DOHH2 (cell line): ENCODE results near the gene TTC28.
"Not testable (repeated sequence)": the region's sequence is repeated elsewhere in the genome, so short reads cannot be mapped to it uniquely, and the experiment has no call there.

Experiments used
- H3F3A ChIP-seq: fragments of 200-600 bp; sonication (generic), shearing (Covaris generic); 2 replicates; pipeline ENCODE4 v1.6.0; 2016; ENCODE audit warnings: antibody characterized with exemption, mild to moderate bottlenecking; ENCODE audit not compliant: control insufficient read depth, insufficient read depth
- H3K27ac ChIP-seq: fragments of 200-600 bp; sonication (generic); 2 replicates; pipeline ENCODE4 v1.5.1; 2014; ENCODE audit warnings: low read depth, mild to moderate bottlenecking, low read length, moderate library complexity
- H3K27me3 ChIP-seq: fragments of 200-600 bp; sonication (generic); 2 replicates; pipeline ENCODE4 v1.6.1; 2014; ENCODE audit warnings: mild to moderate bottlenecking, low read length, mixed read lengths; ENCODE audit not compliant: control insufficient read depth
- H3K36me3 ChIP-seq: fragments of 200-600 bp; sonication (generic); 2 replicates; pipeline ENCODE4 v1.6.1; 2014; ENCODE audit warnings: mild to moderate bottlenecking, low read length, moderate library complexity, mixed read lengths; ENCODE audit not compliant: control insufficient read depth
- H3K4me1 ChIP-seq: fragments of 200-600 bp; sonication (generic); 2 replicates; pipeline ENCODE4 v1.6.1; 2014; ENCODE audit warnings: mild to moderate bottlenecking, low read length, mixed read lengths; ENCODE audit not compliant: control insufficient read depth
- H3K4me2 ChIP-seq: fragments of 200-600 bp; sonication (generic); 2 replicates; pipeline ENCODE4 v1.6.0; 2014; ENCODE audit warnings: mild to moderate bottlenecking, low read length, moderate library complexity
- H3K4me3 ChIP-seq: fragments of 200-600 bp; sonication (generic); 2 replicates; pipeline ENCODE4 v1.5.1; 2014; ENCODE audit warnings: mild to moderate bottlenecking, low read length, mixed read lengths
- H3K79me2 ChIP-seq: fragments of 200-600 bp; sonication (generic); 2 replicates; pipeline ENCODE4 v1.6.1; 2014; ENCODE audit warnings: mild to moderate bottlenecking, low read length, mixed read lengths; ENCODE audit not compliant: control insufficient read depth
- H3K9me2 ChIP-seq: fragments of 200-600 bp; sonication (generic); replicated peaks from 2 replicates; pipeline ENCODE4 v1.6.1; 2014; ENCODE audit warnings: mild to moderate bottlenecking, low read length, mixed read lengths; ENCODE audit not compliant: control insufficient read depth
- H3K9me3 ChIP-seq: fragments of 200-600 bp; sonication (generic); 2 replicates; pipeline ENCODE4 v1.6.1; 2014; ENCODE audit warnings: antibody characterized with exemption, low read length, mixed read lengths; ENCODE audit not compliant: control insufficient read depth, insufficient read depth
- H4K20me1 ChIP-seq: fragments of 200-600 bp; sonication (generic); 2 replicates; pipeline ENCODE4 v1.6.0; 2014; ENCODE audit warnings: low read depth, mild to moderate bottlenecking, antibody characterized with exemption, low read length, moderate library complexity; ENCODE audit not compliant: control insufficient read depth, insufficient read depth
- EZH2phosphoT487 ChIP-seq: fragments of 200-600 bp; sonication (generic); IDR thresholded peaks from 2 replicates; pipeline ENCODE4 v1.6.1; 2017; ENCODE audit warnings: borderline replicate concordance, mild to moderate bottlenecking, antibody characterized with exemption, low read length, moderate library complexity, mixed read lengths
- TF ChIP-seq, protein P1 (sequence below): fragments of 200-600 bp; sonication (generic); IDR thresholded peaks from one replicate; pipeline ENCODE4 v1.5.1; 2014; ENCODE audit warnings: antibody characterized with exemption, mild to moderate bottlenecking, low read depth, low read length; ENCODE audit not compliant: poor library complexity, severe bottlenecking

Gene TTC28

DNA sequence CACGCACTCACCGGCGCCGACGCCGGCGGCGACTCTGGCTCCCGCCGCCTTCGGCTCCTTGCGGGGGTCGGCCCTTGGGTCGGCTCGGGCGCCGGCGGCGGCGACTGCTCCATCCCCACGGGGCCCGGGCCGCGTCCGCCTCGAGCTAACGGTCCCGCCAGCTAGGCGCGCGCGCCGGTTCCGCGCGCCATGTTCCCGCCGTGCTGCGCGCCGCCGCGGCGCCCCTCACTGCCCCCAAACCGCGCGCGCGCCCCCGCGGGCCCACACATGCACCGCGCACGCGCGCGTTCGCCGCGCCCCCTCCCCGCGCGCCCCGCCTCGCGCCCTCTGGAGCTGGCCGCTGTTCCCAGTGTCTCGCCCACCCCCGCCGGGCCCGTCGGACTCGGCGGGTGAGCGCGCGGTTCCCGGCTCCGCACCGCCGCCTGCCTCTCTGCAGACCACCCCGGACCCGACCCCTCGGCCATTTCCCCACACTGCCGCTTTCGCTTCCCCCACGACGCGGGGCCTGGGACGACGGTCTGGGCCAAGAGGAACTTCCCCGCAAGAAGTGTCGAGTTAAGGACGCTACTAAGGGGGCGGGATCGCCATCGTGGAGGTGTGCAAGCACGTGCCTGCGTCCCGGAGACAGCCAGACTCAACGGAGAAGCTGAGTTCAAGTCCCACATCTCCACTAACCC, at the start of gene TTC28:
TTC28 (minus strand) TSS at position 230 of the 677 bp plus-strand sequence; CDS start at position 113, 117 bp downstream.
- H3K36me3 ChIP-seq, H3K4me1 ChIP-seq, H4K20me1 ChIP-seq, H3K9me3 ChIP-seq, H3K27ac ChIP-seq, H3F3A ChIP-seq, H3K79me2 ChIP-seq, H3K9me2 ChIP-seq: not testable (repeated sequence)
- H3K4me3 ChIP-seq = peak within 1 kb of the TSS; percentile 61
- peaks cover 32% of the 10 kb centered on the region for H3K27me3 ChIP-seq
- H3K4me2 ChIP-seq = peak within 1 kb of the TSS; percentile 63

DNA sequence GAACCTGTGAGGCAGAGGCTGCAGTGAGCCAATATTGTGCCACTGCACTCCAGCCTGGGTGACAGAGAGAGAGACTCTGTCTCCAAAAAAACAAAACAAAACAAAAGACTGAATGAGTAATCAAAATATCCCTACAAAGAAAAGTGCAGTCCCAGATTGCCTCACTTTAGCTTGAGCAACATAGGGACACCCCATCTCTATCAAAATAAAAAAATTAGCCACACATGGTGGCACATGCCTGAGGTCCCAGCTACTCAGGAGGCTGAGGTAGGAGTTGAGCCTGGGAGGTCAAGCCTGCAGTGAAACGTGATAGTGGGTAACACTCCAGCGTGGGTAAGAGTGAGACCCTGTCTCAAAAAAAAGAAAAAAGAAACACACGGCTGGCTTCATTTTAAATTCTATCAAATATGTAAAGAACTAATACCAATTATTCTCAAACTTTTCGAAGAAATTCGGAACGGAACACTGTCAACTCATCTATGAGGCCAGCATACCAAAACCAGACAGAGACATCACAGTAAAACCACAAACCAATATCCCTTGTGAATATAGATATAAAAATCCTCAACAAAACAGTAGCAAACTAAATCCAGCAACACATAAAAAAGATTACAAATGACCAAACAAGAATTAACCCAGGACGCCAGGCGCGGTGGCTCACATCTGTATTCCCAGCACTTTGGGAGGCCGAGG, 49.1 kb upstream of the TTC28 start:
- Histone ChIP-seq H3K36me3 (peaks cover 48% of the 10 kb centered on the region), H3K4me3 (no peak overlapping the region)

DNA sequence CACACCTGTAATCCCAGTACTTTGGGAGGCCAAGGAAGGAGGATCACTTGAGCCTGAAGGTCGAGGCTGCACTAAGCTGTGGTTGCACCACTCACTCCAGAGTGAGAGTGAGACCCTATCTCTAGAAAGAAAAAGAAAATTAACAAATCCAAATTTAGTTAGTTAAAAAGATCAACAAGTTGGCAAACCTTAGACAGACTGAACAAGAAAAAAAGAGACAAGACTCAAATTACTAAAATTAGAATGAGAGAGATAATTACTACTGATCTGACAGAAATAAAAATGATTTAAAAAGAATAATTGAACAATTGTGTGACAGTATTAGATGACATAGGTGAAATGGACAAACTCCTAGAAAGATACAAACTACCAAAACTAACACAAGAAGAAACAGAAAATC, 48.4 kb upstream of the TTC28 start:
- TF ChIP-seq EZH2phosphoT487 = no peak
- TF ChIP-seq, protein P1, sequence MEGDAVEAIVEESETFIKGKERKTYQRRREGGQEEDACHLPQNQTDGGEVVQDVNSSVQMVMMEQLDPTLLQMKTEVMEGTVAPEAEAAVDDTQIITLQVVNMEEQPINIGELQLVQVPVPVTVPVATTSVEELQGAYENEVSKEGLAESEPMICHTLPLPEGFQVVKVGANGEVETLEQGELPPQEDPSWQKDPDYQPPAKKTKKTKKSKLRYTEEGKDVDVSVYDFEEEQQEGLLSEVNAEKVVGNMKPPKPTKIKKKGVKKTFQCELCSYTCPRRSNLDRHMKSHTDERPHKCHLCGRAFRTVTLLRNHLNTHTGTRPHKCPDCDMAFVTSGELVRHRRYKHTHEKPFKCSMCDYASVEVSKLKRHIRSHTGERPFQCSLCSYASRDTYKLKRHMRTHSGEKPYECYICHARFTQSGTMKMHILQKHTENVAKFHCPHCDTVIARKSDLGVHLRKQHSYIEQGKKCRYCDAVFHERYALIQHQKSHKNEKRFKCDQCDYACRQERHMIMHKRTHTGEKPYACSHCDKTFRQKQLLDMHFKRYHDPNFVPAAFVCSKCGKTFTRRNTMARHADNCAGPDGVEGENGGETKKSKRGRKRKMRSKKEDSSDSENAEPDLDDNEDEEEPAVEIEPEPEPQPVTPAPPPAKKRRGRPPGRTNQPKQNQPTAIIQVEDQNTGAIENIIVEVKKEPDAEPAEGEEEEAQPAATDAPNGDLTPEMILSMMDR = no peak
- H3K9me2 ChIP-seq = no peaks in the 10 kb centered on the region
- peaks cover 47% of the 10 kb centered on the region for H3K36me3 ChIP-seq
- H3K4me2 ChIP-seq = no peak overlapping the region
- no peaks in the 10 kb centered on the region for H4K20me1 ChIP-seq
- H3K79me2 ChIP-seq = peaks cover 7% of the 10 kb centered on the region; the same call in 1 of the 2 replicates
- H3K27me3 ChIP-seq = no peaks in the 10 kb centered on the region
- no peaks in the 10 kb centered on the region for H3K4me1 ChIP-seq
- no peak overlapping the region for H3K27ac ChIP-seq
- H3K4me3 ChIP-seq = no peak overlapping the region
- H3F3A ChIP-seq = no peaks in the 10 kb centered on the region
- H3K9me3 ChIP-seq = no peaks in the 10 kb centered on the region

More for the DNA sequence above, 49.1 kb upstream of the TTC28 start:
- Histone ChIP-seq H3K27me3 (no peaks in the 10 kb centered on the region), H3K9me2 (no peaks in the 10 kb centered on the region), H4K20me1 (peaks cover under 1% of the 10 kb centered on the region; the same call in 1 of the 2 replicates), H3K27ac (no peak overlapping the region), H3F3A (0 out of 2 replicates have a peak, but pooled peaks cover 2% of the 10 kb centered on the region), H3K9me3 (no peaks in the 10 kb centered on the region), H3K4me1 (no peaks in the 10 kb centered on the region), H3K79me2 (peaks cover 7% of the 10 kb centered on the region), H3K4me2 (no peak overlapping the region)
- TF ChIP-seq EZH2phosphoT487 = no peak
- TF ChIP-seq, protein P1 = no peak

DNA sequence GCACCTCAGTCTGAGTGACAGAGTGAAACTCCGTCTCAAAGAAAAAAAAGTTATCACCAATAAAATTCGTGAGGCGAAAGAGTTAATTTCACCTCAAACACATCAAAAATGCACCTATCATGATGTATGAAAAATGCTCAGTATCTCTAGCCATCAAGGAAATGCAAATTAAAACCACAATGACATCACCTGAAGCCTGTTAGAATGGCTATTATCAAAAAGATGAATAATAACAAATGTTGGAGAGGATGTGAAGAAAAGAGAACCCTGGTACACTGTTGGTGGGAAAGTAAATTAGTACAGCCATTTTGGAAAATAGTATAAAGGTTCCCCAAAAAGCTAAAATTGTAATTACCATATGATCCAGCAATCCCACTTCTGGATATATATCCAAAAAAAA, 38.4 kb upstream of the TTC28 start:
- Histone ChIP-seq H3K9me2 (no peaks in the 10 kb centered on the region), H3K4me1 (no peaks in the 10 kb centered on the region), H3F3A (no peaks in the 10 kb centered on the region), H3K27me3 (no peaks in the 10 kb centered on the region), H3K4me2 (no peak overlapping the region), H3K36me3 (peaks cover 44% of the 10 kb centered on the region), H3K4me3 (no peak overlapping the region), H3K79me2 (no peaks in the 10 kb centered on the region), H3K9me3 (no peaks in the 10 kb centered on the region), H3K27ac (no peak overlapping the region), H4K20me1 (no peaks in the 10 kb centered on the region)
- TF ChIP-seq, protein P1 = no peak
- TF ChIP-seq EZH2phosphoT487 = no peak
